Activated naive CD8-positive, alpha-beta T cell treated with anti-CD3 and anti-CD28 coated beads, Interleukin-2, amount 50 U/mL, for 16 hours (primary cell): ENCODE results near the gene CPSF7.

Experiments used
- DNase-seq: peaks from one replicate; pipeline ENCODE4 v3.0.0-alpha.2; 2020; ENCODE audit warnings: low read depth, low spot score

The CPSF7 gene

GRCh38 chr11:61357233-61357893 is 72.4 kb downstream of the CPSF7 start:
- no peak for DNase-seq

GRCh38 chr11:61356706-61357105 is 73.1 kb downstream of the CPSF7 start:
- no peak for DNase-seq

DNA sequence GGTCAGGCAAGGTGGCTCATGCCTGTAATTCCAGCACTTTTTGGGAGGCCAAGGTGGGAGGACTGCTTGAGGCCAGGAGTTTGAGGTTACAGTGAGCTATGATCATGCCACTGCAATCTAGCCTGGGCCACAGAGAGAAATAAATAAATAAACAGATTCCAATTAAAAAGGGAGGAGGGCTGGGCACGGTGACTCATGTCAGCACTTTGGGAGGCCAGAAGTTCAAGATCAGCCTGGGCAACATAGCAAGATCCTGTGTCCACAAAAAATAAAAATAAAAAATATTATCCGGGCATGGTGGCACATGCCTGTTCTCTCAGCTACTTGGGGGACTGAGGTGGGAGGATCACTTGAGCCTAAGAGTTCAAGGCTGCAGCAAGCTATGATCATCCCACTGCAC is 75.6 kb downstream of the CPSF7 start:
- no peak for DNase-seq

GRCh38 chr11:61353131-61354067 is 76.4 kb downstream of the CPSF7 start:
- DNase-seq, result no peak
